ENCODE measurements around the gene TMEM232.

Gene TMEM232

GRCh38 chr5:110386782-110387181 lies 339.7 kb downstream of the TMEM232 start:
- Mint-ChIP-seq H3K36me3 (peaks cover 3% of the 10 kb centered on the region), H3K27ac (no peak overlapping the region), H3K27me3 (no peaks in the 10 kb centered on the region), H3K4me3 (no peak overlapping the region), H3K9me3 (ENCODE audit: low read depth) (no peaks in the 10 kb centered on the region), H3K4me1 (ENCODE audit: low read depth) (no peaks in the 10 kb centered on the region)

- Mint-ChIP-seq H3K4me3 (no peak overlapping the region), H3K27me3 (no peaks in the 10 kb centered on the region), H3K4me1 (ENCODE audit: low read depth) (no peaks in the 10 kb centered on the region), H3K27ac (no peak overlapping the region), H3K36me3 (peaks cover 3% of the 10 kb centered on the region), H3K9me3 (ENCODE audit: low read depth) (no peaks in the 10 kb centered on the region)
Measured at GRCh38 chr5:110383231-110383630, 343.2 kb downstream of the TMEM232 start.

- no peaks in the 10 kb centered on the region for H3K36me3 Mint-ChIP-seq
- no peaks in the 10 kb centered on the region for H3K4me1 Mint-ChIP-seq (ENCODE audit: low read depth)
- no peak overlapping the region for H3K27ac Mint-ChIP-seq
- H3K9me3 Mint-ChIP-seq (ENCODE audit: low read depth) = no peaks in the 10 kb centered on the region
- no peak overlapping the region for H3K4me3 Mint-ChIP-seq
- H3K27me3 Mint-ChIP-seq = no peaks in the 10 kb centered on the region
Measured at GRCh38 chr5:110377943-110378342, 348.5 kb downstream of the TMEM232 start.

DNA sequence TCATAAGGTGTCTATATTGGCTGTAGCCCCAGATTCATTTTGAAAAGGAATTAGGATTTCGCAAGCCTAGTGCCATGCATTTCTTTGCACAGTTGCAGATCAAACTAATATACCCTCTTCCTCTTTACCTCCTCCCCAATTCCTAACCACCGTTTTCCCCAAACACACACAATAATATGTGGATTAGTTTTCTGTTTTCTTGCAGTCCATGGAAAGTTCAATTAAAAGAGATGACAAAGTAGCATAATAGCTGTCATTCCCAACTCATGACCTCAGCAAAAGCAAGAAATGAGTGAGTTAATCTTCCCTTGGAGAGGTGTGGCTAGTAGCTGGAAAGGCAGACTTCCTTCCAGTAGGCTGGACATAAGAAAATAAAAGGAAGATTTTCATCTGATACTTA lies 349.1 kb downstream of the TMEM232 start:
- Mint-ChIP-seq H3K36me3 (no peaks in the 10 kb centered on the region), H3K4me3 (no peak overlapping the region), H3K27me3 (no peaks in the 10 kb centered on the region), H3K27ac (no peak overlapping the region), H3K4me1 (ENCODE audit: low read depth) (no peaks in the 10 kb centered on the region), H3K9me3 (ENCODE audit: low read depth) (no peaks in the 10 kb centered on the region)

GRCh38 chr5:110376281-110376951 lies 350.1 kb downstream of the TMEM232 start:
- no peaks in the 10 kb centered on the region for H3K27me3 Mint-ChIP-seq
- H3K4me3 Mint-ChIP-seq = no peak overlapping the region
- no peaks in the 10 kb centered on the region for H3K9me3 Mint-ChIP-seq (ENCODE audit: low read depth)
- no peak overlapping the region for H3K27ac Mint-ChIP-seq
- H3K4me1 Mint-ChIP-seq (ENCODE audit: low read depth) = no peaks in the 10 kb centered on the region
- H3K36me3 Mint-ChIP-seq = no peaks in the 10 kb centered on the region

DNA sequence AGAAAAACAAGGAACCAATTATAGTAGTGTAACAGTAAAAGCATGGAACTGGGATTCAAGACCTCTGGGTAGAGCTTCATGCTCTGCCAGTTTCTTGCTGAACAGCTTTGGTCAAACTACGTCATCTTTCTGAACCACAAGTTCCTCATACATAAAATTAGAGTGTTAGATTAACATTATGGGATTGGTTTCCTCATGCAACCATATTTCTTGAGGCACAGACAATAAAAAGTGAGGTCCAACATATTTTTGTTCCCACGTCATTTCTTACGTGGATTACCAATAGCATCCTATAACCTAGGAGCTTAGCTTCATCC lies 354.8 kb downstream of the TMEM232 start:
- no peaks in the 10 kb centered on the region for H3K9me3 Mint-ChIP-seq (ENCODE audit: low read depth)
- no peaks in the 10 kb centered on the region for H3K36me3 Mint-ChIP-seq
- H3K4me3 Mint-ChIP-seq = no peak overlapping the region
- H3K27ac Mint-ChIP-seq = no peak overlapping the region
- H3K4me1 Mint-ChIP-seq (ENCODE audit: low read depth) = no peaks in the 10 kb centered on the region
- H3K27me3 Mint-ChIP-seq = no peaks in the 10 kb centered on the region

GRCh38 chr5:110371011-110371724 lies 355.3 kb downstream of the TMEM232 start:
- H3K27me3 Mint-ChIP-seq = no peaks in the 10 kb centered on the region
- H3K9me3 Mint-ChIP-seq (ENCODE audit: low read depth) = no peaks in the 10 kb centered on the region
- no peak overlapping the region for H3K4me3 Mint-ChIP-seq
- H3K27ac Mint-ChIP-seq = no peak overlapping the region
- H3K36me3 Mint-ChIP-seq = no peaks in the 10 kb centered on the region
- H3K4me1 Mint-ChIP-seq (ENCODE audit: low read depth) = no peaks in the 10 kb centered on the region

Measured in activated naive CD8-positive, alpha-beta T cell (primary cell).